Suppressor macrophage (primary cell): Measurements from ENCODE around the gene RGS4.
"Not testable (repeated sequence)": the region's sequence is repeated elsewhere in the genome, so short reads cannot be mapped to it uniquely, and the experiment has no call there.

ENCODE experiments used
- DNase-seq, 4 experiments: peaks; one replicate each; pipeline ENCODE4 v3.0.0-alpha.2; 2020 to 2022

Gene RGS4

GRCh38 chr1:163069655-163070277 lies 605 bp downstream of the RGS4 start:
- no peak for DNase-seq

GRCh38 chr1:163071405-163072255 lies 2.5 kb downstream of the RGS4 start:
- DNase-seq, result peak; percentile 32 to 55 (median 50)

- no peak for DNase-seq
Observed at GRCh38 chr1:163072658-163073057, 3.5 kb downstream of the RGS4 start.

DNA sequence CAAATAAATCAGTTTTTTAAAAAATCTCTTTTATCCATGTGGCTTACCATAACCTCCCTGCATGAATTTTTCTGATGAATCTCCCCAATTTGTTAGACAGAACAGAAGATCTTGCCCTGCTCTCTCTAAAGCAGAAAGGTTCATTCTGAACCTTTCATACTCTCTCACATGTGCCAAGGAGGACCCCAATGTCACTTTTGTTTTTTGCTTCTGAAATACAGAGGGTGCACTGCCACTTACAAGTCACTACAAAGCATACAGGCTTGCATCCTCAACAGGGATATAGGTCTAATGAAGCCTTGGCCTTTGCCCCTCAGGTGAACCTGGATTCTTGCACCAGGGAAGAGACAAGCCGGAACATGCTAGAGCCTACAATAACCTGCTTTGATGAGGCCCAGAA lies 4.8 kb downstream of the RGS4 start:
- no peak for DNase-seq

DNA sequence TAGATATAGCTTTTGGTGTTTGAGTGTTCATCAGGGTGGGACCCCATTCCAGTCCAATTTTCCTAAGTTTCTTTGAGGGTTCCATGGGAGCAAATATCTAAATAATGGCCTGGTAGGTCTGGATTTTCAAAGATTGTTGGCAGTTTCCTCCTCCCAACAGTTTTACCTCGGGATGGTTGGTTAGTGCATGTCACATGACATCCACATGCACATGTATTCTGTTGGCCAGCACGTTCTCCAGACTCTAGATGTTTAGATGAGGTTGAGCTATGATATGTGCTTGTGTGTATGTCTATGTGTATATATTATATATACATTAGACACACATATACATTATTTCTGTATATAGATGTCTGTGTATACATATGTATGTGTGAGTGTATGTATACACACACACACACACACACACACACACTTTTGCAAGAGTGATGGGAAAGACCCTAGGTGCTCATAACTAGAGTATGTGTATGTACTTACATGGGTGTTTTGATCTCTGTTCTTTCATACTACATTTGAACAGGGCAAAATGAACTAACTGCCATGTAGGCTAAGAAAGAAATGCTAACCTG lies 5.6 kb downstream of the RGS4 start:
- no peak for DNase-seq

- DNase-seq, result no peak
Observed at GRCh38 chr1:163076044-163076443, 6.9 kb downstream of the RGS4 start.

- DNase-seq, result no peak
Observed at GRCh38 chr1:163076446-163076845, 7.3 kb downstream of the RGS4 start.

DNA sequence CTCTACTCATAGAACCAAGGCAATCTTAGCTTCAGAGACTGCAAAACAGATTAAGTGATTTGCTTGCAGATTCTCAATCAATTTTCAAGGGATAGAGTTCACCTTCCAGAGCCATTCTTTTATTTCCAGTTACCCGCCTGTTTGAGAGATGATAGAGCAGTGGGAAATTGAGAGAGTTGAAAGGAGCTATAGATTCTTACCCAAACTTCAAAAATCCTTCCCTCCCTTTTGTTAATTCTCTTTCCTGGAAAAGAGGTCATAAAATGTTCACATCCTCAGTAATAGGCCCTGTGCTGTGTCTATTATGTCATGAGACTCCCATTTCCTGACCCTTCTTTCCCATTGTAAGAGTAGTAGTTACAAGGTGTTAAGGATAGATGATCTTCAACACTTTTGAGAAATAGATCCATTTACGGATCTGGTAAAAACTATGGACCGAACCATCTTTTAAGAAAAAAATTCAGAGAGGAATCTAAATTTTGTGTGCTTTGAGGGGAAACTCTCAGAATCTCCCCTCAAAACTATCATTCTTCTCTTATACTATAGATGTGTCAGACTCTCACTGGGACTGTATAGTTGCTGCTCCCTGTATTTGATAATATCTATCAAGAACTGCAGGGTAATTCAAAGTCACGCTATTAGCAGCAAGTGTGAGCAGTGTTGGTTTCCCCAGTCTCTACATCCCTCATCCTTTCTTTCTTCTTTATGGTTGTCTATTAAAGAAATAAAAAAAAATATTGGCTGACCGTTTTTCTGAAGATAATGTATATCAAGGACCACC lies 8.0 kb downstream of the RGS4 start:
- no peak for DNase-seq

GRCh38 chr1:163082971-163083370 lies 13.8 kb downstream of the RGS4 start:
- DNase-seq, result no peak

DNA sequence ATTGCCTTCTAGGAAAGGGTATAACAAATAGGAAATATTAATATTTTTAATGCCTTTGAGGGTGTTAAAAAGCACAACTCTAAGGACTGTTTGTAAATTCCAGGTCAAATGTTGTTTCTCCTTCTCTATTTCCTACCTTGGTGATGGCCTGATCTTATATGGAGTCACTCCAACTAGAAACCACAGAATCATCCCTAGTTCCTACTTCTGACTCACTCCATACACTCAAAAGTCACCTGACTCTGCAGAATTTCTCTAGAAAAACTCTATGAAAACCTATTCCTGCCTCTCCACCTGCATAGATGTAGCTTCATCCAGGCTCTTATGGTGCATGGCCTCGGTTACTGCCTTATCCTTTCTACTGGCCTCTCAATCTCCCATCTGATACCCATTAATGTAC lies 14.5 kb downstream of the RGS4 start:
- no peak for DNase-seq

DNA sequence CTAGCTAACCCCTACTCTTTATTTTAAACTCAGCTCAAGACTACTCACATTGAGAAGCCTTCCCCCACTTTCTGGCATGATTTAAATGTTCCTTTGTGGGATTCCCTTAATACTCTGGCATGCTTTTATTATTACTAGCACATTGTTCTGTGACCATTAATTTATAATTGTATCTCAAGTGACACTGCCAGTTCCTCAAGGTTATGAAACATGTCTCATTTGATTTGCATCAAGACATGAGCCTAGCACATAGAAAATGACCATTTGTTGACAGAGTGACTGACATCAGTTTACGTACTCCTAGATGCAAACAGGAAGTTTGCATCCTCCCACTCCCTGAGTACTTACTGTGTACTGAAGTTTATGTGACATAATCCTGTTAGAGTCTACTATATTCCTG lies 15.2 kb downstream of the RGS4 start:
- DNase-seq, result peak in 3 of 4 experiments; percentile 4 to 50 (median 11)

GRCh38 chr1:163085041-163085903 lies 16.1 kb downstream of the RGS4 start:
- no peak for DNase-seq

DNA sequence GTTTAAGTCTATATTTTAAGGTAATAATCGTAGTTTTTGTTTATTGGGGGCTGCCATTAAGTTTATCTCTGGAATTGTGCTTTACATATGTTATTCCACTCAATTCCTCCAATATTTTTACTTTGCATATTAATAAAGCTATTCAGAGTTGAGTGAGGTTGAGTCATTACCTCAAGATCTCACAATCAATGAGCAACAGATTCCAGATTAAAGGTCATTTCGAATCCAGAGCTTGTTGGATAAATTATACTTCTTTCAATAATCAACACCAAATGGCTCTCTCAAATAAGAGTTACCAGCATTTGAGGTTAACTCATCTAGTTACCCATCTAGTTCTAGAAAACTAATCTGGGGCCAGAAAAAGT lies 16.7 kb downstream of the RGS4 start:
- DNase-seq, result no peak

GRCh38 chr1:163089117-163089516 lies 20.0 kb downstream of the RGS4 start:
- not testable (repeated sequence) for DNase-seq

- DNase-seq, result no peak
Observed at GRCh38 chr1:163090321-163090945, 21.3 kb downstream of the RGS4 start.

- DNase-seq, result no peak
Observed at GRCh38 chr1:163093169-163093568, 24.0 kb downstream of the RGS4 start.

- DNase-seq, result no peak
Observed at GRCh38 chr1:163093579-163093978, 24.4 kb downstream of the RGS4 start.

DNA sequence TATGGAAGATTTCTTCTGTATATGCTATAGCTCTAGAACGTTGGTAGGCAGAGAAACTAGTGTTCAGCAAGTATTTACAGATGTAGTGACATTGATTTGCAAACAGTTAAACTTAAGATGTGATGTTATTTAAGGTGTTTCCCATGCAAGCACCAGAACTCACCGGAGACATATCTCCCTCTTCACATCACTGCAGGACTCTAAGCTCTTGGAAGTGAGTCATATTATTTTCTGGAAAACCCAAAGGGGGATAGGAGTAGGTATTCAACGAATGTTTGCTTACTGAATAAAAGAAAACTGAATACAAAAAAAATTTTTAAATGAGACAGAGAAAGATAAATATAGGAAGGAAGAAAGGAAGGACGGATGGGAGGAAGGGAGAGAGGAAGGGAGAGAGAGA lies 25.0 kb downstream of the RGS4 start:
- no peak for DNase-seq

- DNase-seq, result no peak
Observed at GRCh38 chr1:163094589-163094988, 25.4 kb downstream of the RGS4 start.

DNA sequence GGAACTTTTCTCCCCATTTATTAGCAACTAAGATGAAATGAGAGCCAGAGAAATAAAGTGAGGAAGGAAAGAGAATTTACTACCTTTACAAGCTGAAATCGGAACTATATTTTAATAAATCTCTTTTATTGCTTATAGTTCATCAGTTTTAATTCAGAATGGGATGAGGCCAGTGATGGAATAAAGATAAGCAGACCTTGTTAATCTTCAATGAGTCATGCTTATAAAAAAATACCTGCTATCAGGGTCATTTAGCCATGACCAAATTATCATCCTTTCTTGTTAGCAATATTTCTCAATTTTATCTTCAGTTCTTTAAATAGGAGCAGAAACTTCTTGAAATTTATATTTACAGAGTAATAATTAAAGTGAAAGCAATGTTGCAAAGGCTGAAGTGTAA lies 26.1 kb downstream of the RGS4 start:
- DNase-seq, result no peak

- no peak for DNase-seq
Observed at GRCh38 chr1:163102590-163102989, 33.4 kb downstream of the RGS4 start.
